Islet of Langerhans (tissue), 1 donor: Measurements from ENCODE around the gene MRPS6.

Source experiments
- FAIRE-seq: peaks from one replicate; lab custom pipeline; 2011; peaks lifted over from hg19 to GRCh38; lab: Jason Lieb, UNC

Gene MRPS6

GRCh38 chr21:34182436-34182835 is 109.1 kb downstream of the MRPS6 start:
- no peak for FAIRE-seq

- no peak for FAIRE-seq
These were observed 110.1 kb downstream of the MRPS6 start for GRCh38 chr21:34183331-34183928.

GRCh38 chr21:34184232-34184631 is 110.9 kb downstream of the MRPS6 start:
- no peak for FAIRE-seq

- FAIRE-seq = no peak
These were observed 111.8 kb downstream of the MRPS6 start for GRCh38 chr21:34185026-34185750.

- FAIRE-seq = no peak
These were observed 112.8 kb downstream of the MRPS6 start for GRCh38 chr21:34186109-34186719.

GRCh38 chr21:34187935-34188334 is 114.6 kb downstream of the MRPS6 start:
- no peak for FAIRE-seq

GRCh38 chr21:34189506-34189905 is 116.1 kb downstream of the MRPS6 start:
- no peak for FAIRE-seq

GRCh38 chr21:34190576-34191321 is 117.4 kb downstream of the MRPS6 start:
- no peak for FAIRE-seq

GRCh38 chr21:34191876-34192275 is 118.5 kb downstream of the MRPS6 start:
- no peak for FAIRE-seq
